Common myeloid progenitor, CD34-positive (primary cell): ENCODE measurements around the gene DPP10.

Experiments
- CTCF ChIA-PET: fragments of 350-600 bp; sonication (Branson Sonifier 250); formaldehyde crosslinking; loops from one replicate; lab custom pipeline; 2021; ENCODE audit warnings: antibody characterized with exemption; lab: Charles Lee
- POLR2A ChIA-PET: fragments of 350-600 bp; sonication (Branson Sonifier 250); formaldehyde crosslinking; loops from one replicate; lab custom pipeline; 2021; ENCODE audit warnings: antibody characterized with exemption; lab: Charles Lee
- DNase-seq, 3 donors: peaks; one replicate each; pipeline versions ENCODE4 v3.0.0 to v3.0.0-alpha.2; 2013
- H3K27ac ChIP-seq, 2 experiments: 1 replicate in 1 of 2; 2 replicates in 1 of 2; pipeline ENCODE4 v1.7.0; 2013; ENCODE audit warnings: inconsistent platforms in 2 of 2, low read length in 2 of 2, mild to moderate bottlenecking in 2 of 2, low read depth in 1 of 2, moderate library complexity in 1 of 2; ENCODE audit not compliant: severe bottlenecking in 2 of 2, insufficient read depth in 1 of 2, poor library complexity in 1 of 2
- H3K27me3 ChIP-seq, 5 experiments: replicated peaks in 2 of 5; 1 replicate in 3 of 5; 2 replicates in 2 of 5; pipeline versions ENCODE4 v1.6.1 to v1.7.0; 2013; ENCODE audit warnings: low read length in 4 of 5, mild to moderate bottlenecking in 2 of 5, moderate library complexity in 2 of 5, inconsistent platforms in 1 of 5; ENCODE audit not compliant: insufficient read depth in 5 of 5, control insufficient read depth in 4 of 5
- H3K36me3 ChIP-seq, 4 experiments: 1 replicate in 2 of 4; 2 replicates in 2 of 4; pipeline versions ENCODE4 v1.6.1 to v1.7.0; 2013; ENCODE audit warnings: low read length in 3 of 4, control low read depth in 1 of 4, mild to moderate bottlenecking in 1 of 4; ENCODE audit not compliant: control insufficient read depth in 4 of 4, insufficient read depth in 4 of 4
- H3K4me1 ChIP-seq, 4 experiments: 1 replicate in 3 of 4; 2 replicates in 1 of 4; pipeline versions ENCODE4 v1.6.1 to v1.7.1; 2013; ENCODE audit warnings: low read length in 3 of 4, mild to moderate bottlenecking in 3 of 4, control low read depth in 1 of 4, inconsistent platforms in 1 of 4, moderate library complexity in 1 of 4; ENCODE audit not compliant: control insufficient read depth in 4 of 4, insufficient read depth in 4 of 4; ENCODE audit errors: control extremely low read depth in 1 of 4
- H3K4me3 ChIP-seq, 7 experiments: 1 replicate in 4 of 7; 2 replicates in 3 of 7; pipeline versions ENCODE4 v1.5.1 to v1.7.0; 2013; ENCODE audit warnings: mild to moderate bottlenecking in 7 of 7, low read length in 6 of 7, moderate library complexity in 6 of 7, inconsistent platforms in 2 of 7, low read depth in 2 of 7, control low read depth in 1 of 7; ENCODE audit not compliant: insufficient read depth in 4 of 7, control insufficient read depth in 1 of 7; ENCODE audit errors: extremely low read depth in 1 of 7
- H3K9me3 ChIP-seq, 5 experiments: 1 replicate in 4 of 5; 2 replicates in 1 of 5; pipeline versions ENCODE4 v1.6.1 to v1.7.1; 2013; ENCODE audit warnings: low read length in 4 of 5, mild to moderate bottlenecking in 2 of 5, inconsistent platforms in 1 of 5, low read depth in 1 of 5, moderate library complexity in 1 of 5; ENCODE audit not compliant: control insufficient read depth in 4 of 5, insufficient read depth in 2 of 5; ENCODE audit errors: control extremely low read depth in 1 of 5
- WGBS: methylation state at CpG from one replicate; pipeline ENCODE4 v1.1.5; 2013; ENCODE audit not compliant: insufficient coverage; 5-methylcytosine and 5-hydroxymethylcytosine counted together

Gene DPP10

DNA sequence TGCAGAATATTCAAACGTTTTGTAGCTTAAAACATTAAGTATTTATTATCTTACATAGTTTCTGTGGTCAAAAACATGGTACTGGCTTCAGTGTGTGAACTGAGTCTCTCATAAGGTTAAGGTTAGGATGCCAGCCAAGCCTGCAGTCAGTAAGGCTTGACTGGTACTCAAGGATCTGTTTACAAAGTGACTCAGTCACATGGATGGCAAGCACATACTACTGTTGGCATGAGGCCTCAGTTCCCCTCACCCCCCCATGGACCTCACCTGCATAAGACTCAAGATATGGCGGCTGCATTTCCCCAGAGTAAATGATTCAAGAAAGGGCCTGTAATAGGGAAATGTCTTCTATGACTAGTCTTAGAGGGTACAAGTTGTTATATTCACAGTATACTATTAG is 1167.5 kb downstream of the DPP10 start:
- no peaks in the 10 kb centered on the region for H3K36me3 ChIP-seq
- DNase-seq = no peak
- ChIA-PET CTCF (no interaction called here), POLR2A (no interaction called here)
- H3K4me1 ChIP-seq = no peaks in the 10 kb centered on the region
- H3K27me3 ChIP-seq = no peaks in the 10 kb centered on the region
- H3K9me3 ChIP-seq = no peaks in the 10 kb centered on the region
- H3K27ac ChIP-seq = no peak overlapping the region
- WGBS = no CpG with 5 or more reads among the region's 2 CpGs
- H3K4me3 ChIP-seq = no peak overlapping the region

- no CpG with 5 or more reads among the region's 3 CpGs for WGBS
- Histone ChIP-seq H3K4me3 (no peak overlapping the region), H3K4me1 (no peaks in the 10 kb centered on the region), H3K36me3 (no peaks in the 10 kb centered on the region), H3K27ac (no peak overlapping the region), H3K9me3 (no peaks in the 10 kb centered on the region), H3K27me3 (no peaks in the 10 kb centered on the region)
- ChIA-PET CTCF (no interaction called here), POLR2A (no interaction called here)
- no peak for DNase-seq
Measured at GRCh38 chr2:115610888-115611287, 1168.4 kb downstream of the DPP10 start.

- H3K27me3 ChIP-seq = no peaks in the 10 kb centered on the region
- H3K4me3 ChIP-seq = no peak overlapping the region
- H3K36me3 ChIP-seq = no peaks in the 10 kb centered on the region
- DNase-seq = no peak
- CTCF ChIA-PET = no interaction called here
- WGBS = no CpG with 5 or more reads among the region's 4 CpGs
- POLR2A ChIA-PET = interaction anchor here (0.5 kb wide), 1 partner anchor 9 kb away, joined by 3 read pairs; no protein-coding TSS in a partner anchor
- H3K27ac ChIP-seq = no peak overlapping the region
- H3K9me3 ChIP-seq = no peaks in the 10 kb centered on the region
- no peaks in the 10 kb centered on the region for H3K4me1 ChIP-seq
Measured at GRCh38 chr2:115624332-115624731, 1181.9 kb downstream of the DPP10 start.

- 93% methylated on average over 3 of the region's 3 CpGs for WGBS
- H3K9me3 ChIP-seq = peaks cover 0 to 4% (median 0%) of the 10 kb centered on the region in 5 experiments
- no peaks in the 10 kb centered on the region for H3K27me3 ChIP-seq
- H3K4me1 ChIP-seq = no peaks in the 10 kb centered on the region
- ChIA-PET CTCF (no interaction called here), POLR2A (no interaction called here)
- no peak for DNase-seq
- no peaks in the 10 kb centered on the region for H3K36me3 ChIP-seq
- no peak overlapping the region for H3K4me3 ChIP-seq
- no peak overlapping the region for H3K27ac ChIP-seq
Measured at GRCh38 chr2:115634578-115634977, 1192.1 kb downstream of the DPP10 start.

DNA sequence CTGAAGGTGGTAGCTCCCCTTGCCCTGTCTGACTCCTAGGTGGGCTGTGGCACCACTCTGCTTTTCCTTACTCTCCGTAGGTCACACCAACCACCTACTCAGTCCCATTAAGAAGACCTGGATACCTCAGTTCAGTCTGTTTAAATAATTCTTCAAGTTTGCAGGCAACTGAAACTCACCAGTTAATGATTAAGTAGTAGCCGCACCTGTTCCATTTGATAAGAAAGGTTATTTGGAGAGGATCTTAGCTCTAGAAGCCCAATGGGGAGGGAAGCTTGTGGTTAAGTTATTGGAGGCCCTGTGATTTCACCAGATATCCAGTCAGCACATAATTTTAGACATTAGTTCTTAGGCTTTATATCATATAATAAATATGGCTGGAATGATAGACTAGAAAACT is 1193.0 kb downstream of the DPP10 start:
- ChIA-PET POLR2A (no interaction called here), CTCF (no interaction called here)
- H3K27ac ChIP-seq = no peak overlapping the region
- WGBS = 100% methylated on average over 1 of the region's 2 CpGs
- DNase-seq = no peak
- H3K9me3 ChIP-seq = peaks cover 0 to 4% (median 0%) of the 10 kb centered on the region in 5 experiments
- H3K4me1 ChIP-seq = no peaks in the 10 kb centered on the region
- H3K4me3 ChIP-seq = no peak overlapping the region
- no peaks in the 10 kb centered on the region for H3K36me3 ChIP-seq
- no peaks in the 10 kb centered on the region for H3K27me3 ChIP-seq

DNA sequence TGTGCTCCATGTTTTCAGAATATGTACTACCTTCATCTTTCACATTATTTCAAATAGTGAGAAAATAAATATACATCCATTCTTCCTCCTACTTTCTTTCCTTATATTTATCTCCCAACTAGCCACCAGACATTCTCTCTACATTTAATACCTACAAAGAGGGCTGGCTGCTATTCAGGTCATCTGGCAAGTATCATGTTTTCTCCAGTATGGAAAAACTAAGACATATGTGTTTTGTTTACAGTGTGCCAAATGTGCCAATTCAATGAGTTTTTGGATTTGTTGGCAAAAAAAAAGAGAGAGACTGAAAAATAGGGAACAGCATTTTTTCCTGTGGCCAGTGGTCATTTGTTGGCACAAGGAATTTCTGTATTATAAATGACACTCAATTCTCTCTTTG is 1207.3 kb downstream of the DPP10 start:
- ChIA-PET POLR2A (no interaction called here), CTCF (no interaction called here)
- H3K27me3 ChIP-seq = no peaks in the 10 kb centered on the region

GRCh38 chr2:115650827-115651226 is 1208.4 kb downstream of the DPP10 start:
- CTCF ChIA-PET = no interaction called here
- Histone ChIP-seq H3K27ac (no peak overlapping the region), H3K36me3 (no peaks in the 10 kb centered on the region), H3K9me3 (peaks cover 0 to 2% (median 0%) of the 10 kb centered on the region in 5 experiments), H3K27me3 (no peaks in the 10 kb centered on the region), H3K4me3 (no peak overlapping the region), H3K4me1 (peaks cover 0 to 3% (median 1%) of the 10 kb centered on the region in 4 experiments)
- POLR2A ChIA-PET = no interaction called here
- WGBS = no CpG with 5 or more reads among the region's 2 CpGs
- DNase-seq = no peak

More for the DNA sequence above, 1207.3 kb downstream of the DPP10 start:
- H3K36me3 ChIP-seq = no peaks in the 10 kb centered on the region
- H3K4me1 ChIP-seq = peaks cover 0 to 11% (median 5%) of the 10 kb centered on the region in 4 experiments
- DNase-seq = no peak
- no peak overlapping the region for H3K4me3 ChIP-seq
- no peak overlapping the region for H3K27ac ChIP-seq
- peaks cover 0 to 2% (median 0%) of the 10 kb centered on the region in 5 experiments for H3K9me3 ChIP-seq
